Measurements from ENCODE around the gene PRPF8.
A peak's percentile ranks its signal among the peaks of the same experiment; 100 is the strongest.

The PRPF8 gene

DNA sequence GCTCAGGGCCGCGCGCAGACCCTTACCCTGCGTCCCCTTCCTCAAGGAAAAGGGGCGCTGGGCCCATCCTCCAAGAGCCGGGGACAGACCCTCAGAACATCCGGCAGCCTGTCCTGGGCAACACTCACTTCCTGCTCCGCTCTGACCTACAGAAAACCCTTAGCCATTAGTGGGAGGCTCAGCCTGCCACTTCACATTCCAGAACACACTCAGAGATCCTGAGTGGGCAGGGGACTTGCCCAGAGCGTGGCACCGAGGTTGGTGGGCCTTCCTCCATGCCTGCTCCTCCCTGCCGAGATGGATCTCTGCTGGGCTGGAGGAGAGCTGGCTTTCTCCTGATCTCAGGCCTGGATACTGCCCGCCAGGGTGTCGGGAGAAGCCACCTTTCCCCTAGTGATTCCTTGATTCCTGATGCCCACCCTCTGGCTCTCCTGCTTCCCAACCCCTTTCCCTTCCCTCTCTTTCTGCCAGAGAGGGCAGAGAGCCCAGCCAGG, 40.6 kb downstream of the PRPF8 start:
- no peak for DNase-seq

DNA sequence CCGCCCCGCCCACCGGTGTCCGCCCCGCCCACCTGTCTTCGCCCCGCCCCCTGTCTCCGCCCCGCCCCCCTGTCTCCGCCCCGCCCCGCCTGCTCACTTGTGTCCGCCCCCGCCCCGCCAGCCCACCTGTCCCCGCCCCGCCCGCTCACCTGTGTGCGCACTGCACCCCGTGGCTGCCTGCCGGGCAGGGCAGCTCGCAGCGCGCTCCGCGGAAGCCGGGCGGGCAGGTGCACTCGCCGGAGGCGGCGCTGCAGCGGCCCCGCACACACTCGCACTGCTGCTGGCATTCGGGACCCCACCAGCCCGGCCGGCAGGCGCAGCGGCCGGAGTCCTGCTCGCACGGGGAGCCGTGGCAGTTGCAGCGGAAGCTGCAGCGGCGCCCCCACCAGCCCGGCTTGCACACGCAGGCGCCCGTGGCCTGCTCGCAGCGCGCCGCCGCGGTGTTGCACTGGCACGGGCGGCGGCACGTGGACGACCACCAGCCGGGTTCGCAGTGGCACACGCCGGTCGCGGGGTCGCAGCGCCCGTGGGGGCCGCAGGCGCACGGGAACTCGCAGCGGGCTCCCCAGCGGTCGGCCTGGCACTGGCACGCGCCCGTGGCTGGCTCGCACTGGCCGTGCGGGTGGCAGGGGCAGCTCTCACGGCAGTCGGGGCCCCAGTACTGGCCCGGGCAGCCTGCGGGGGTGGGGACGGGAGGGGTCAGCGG, 41.2 kb downstream of the PRPF8 start:
- peak; percentile 43 for DNase-seq

DNA sequence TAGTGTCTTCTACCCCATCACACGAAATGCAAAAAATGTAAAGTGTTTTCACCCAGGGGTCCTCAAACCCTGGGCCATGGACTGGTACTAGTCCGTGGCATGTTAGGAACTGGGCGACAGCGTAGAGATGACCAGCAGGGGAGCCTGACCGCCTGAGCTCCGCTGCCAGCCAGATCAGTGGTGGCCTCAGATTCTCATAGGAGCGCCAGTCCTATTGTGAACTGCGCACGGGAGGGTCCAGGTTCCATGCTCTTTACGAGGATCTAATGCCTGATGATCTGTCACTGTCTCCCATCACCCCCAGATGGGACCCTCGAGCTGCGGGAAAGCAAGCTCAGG, 43.6 kb downstream of the PRPF8 start:
- no peak for DNase-seq

DNA sequence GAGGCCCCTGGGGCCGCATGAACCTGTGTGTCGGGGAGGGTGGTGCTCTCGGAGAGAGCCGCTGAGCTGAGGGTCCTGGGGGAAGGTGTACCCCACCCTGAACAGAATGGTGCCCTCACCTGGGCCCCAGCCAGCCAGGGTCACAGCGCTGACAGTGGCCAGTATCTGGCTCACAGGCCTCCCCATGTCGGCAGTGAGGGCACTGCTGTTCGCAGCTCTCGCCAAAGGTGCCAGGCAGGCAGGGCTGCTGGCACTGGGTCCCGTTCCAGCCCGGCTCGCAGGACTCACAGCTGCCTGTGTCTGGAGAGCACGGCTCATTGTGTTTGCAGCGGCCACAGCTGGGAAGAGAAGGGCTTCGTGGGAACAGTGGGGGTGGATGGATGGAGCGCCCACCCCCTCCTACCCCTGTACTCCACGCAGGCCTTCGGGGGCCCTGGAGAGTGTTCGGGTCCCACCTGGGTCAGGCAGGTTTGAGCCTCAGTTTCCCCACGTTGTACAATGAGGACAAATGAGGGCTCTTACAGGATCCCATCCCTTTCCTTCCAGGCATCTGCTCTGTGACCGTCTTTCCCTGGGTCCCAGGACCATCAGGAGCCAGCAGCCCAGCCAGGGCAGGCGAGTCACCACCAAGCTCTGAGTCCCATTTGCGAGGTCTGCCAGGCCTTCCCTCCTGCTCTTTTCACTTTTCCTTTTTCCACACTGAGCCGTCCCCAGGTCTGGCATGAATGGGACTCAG, 44.2 kb downstream of the PRPF8 start:
- DNase-seq, result no peak

DNA sequence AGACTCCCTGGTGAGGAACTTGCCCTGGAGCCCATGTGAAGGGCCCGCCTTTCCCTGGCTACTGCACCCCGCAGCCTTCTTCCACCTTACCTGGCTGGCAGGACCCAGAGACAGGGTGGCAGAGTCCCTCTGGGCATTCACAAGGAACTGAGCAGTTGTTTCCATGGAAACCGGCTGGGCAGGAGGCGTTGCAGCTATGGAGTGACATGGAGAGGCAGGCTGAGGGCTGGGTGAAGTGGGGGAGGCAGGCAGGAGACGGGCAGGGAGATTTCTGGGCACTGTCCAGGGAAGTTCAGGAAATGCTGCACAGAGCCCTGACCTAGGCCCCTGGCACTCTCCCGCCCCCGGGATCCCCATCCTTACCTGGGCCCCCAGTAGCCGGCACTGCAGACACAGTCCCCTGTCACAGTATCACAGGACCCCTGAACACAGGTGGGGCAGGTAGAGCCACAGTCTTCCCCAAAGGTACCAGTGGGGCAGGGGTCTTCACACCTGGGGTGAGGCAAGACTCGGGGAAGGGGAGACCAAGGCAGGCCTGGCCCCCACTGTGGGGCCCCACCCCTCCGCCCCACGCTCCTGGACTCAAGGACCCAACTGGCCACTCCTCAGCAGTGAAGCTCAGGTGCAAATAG, 45.0 kb downstream of the PRPF8 start:
- DNase-seq, result no peak

DNA sequence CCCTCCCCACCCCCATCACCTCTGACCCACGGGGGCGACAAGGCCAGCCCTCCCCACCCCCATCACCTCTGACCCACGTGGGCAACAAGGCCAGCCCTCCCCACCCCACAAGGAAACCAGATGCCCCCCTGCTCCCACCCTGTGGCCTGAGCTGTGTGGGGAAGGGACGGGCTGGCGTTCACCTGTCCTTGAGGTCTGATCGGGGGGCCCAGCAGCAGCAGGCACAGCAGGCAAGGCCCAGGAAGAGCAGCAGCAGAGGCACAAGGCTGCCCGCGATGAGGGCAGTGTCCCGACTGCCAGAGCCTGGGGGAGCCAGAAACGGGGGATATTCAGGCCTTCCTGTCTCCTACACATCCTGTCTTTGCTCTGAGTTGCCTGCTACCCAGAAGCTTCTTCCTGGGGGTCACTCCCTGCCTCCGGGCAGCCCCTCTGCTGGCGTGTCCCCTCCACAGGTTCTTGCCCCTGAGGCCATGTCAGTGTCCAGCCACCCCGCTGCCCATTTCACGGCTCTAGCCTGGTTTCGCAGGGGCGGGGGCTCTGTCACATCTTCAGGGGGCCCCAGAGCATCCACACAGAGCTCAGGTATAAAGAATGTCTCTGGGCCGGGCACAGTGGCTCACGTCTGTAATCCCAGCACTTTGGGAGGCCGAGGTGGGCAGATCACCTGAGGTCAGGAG, 45.9 kb downstream of the PRPF8 start:
- no peak for DNase-seq

DNA sequence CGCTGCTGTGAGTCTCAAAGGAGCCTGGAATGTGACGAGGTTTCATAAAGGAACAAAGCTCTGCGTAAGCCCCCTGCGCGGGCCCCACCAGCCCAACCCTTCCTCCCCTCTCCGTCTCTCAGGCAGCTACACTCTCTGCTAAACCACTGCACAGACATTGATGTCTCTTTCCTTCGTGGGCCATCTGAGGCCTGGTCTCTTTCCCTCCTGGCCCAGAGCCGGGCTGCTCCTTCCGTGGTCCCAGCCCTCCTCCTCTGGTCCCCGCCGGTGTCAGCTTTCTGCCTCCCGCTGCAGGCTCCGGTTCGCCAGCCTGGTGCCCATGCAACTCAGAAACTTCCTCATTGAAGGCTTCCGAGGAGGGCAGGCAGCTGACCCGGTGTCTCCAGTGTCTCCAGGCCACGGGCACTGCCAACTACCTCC, 46.5 kb downstream of the PRPF8 start:
- DNase-seq, result no peak

DNA sequence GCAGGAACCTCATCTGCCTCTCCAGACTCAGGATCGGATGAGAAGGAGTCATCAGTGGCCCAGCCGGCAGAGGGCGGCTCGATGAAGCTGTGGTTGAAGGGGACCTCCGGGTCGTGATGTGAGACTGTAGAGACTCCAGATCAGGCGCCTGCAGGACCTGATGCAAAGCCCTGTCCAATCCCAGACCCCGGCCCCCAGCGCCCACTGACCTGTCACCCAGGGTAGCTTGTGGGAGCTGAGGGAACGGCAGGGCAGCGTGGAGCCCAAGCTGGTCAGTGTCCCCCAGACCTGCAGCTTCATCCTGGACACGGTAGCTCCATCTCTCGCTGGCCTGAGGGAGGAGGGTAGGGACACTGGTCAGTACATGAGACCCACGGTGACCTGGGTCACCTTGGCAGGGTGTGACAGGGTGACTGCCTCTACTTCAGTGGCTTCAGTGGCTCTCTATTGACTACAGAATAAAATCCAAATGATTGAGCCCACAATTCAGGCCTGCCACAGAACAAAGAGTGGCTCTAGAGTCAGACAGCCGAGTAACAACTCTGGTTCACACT, 47.9 kb downstream of the PRPF8 start:
- DNase-seq, result no peak

DNA sequence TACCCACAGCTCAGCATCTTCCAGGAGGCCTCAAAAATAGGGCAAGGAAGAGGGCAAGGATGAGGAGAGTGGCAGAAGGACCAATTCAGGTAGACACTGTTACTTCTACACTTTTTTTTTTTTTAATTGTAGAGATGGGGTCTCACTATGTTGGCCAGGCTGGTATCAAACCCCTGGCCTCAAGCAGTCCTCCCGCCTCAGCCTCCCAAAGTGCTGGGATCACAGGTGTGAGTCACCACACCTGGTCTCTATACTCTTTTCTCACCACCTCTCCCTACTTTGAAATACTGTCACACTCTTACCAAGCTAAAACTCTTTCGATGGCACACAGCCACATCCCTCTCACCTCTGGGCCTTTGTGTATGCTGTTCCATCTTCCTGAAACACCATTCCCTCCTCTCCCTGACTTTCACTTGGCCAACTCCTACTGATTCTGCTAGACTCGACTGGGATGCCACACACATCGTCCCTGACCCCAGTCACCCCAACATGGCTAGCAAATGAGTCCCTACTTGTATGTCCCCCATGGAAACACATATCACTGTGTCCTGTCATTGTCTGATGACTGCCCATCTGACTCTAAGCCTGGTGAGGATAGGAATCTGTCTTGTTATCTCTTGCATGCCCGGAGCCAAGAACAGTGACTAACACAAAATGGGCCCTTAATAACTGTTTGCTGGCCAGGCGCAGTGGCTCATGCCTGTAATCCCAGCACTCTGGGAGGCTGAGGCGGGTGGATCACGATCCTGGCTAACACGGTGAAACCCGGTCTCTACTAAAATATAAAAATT, 48.8 kb downstream of the PRPF8 start:
- DNase-seq, result no peak

DNA sequence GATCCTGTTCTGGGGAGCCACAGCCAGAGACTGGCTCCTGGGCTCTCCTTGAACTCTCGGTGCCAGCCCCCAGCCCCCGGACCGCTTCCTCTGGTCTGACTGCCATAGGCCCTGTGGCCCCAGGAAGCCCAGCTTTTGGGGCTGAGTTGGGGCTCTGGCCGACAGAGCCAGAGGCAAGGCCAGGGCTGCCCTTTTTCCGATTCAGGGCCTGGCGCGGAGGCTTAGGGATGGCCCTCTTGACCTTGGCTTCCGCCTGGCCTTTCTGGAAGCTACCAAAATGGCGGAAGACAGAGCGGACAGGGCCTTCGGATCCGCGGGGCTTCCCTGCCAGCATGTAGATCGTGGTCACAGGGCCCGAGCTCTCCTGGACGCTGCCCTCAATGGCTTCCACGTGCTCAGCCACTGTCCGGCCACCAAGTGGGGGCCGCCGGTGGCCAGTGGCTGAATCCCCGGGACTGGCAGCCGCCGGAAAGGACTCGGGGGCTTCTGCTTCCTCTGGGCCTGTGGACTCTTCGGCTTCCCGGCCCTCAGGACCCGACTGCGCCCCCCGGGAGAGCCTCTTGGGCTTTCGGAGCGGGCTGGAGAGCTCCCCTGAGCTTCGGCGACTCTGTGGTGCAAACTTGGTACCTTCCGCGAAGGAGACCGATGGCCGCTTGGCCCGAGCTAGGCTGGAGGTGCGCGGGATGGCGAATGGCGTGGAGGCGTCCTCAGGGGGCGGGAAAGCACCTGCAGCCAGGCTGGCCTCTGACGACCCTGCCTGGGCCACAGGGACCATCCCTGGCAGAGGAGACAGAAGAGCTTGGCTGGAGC, 49.6 kb downstream of the PRPF8 start:
- DNase-seq, result no peak

DNA sequence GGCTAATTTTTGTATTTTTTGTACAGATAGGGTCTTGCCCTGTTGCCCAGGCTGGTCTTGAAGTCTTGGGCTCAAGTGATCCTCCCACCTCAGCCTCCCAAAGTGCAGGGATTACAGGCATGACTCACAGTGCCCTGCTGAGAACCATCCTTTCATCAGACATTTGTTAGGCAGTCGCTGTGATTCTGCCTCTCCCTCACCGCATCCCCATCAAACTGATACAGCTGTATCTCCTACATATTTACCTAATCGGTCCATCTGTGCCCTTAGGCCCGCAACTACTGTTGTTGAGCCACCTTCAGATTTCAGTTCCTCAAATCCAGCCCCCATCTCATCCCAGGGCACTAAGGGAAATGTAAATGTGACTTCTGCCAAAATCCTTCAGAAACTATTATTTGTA, 54.0 kb downstream of the PRPF8 start:
- no peak for DNase-seq

DNA sequence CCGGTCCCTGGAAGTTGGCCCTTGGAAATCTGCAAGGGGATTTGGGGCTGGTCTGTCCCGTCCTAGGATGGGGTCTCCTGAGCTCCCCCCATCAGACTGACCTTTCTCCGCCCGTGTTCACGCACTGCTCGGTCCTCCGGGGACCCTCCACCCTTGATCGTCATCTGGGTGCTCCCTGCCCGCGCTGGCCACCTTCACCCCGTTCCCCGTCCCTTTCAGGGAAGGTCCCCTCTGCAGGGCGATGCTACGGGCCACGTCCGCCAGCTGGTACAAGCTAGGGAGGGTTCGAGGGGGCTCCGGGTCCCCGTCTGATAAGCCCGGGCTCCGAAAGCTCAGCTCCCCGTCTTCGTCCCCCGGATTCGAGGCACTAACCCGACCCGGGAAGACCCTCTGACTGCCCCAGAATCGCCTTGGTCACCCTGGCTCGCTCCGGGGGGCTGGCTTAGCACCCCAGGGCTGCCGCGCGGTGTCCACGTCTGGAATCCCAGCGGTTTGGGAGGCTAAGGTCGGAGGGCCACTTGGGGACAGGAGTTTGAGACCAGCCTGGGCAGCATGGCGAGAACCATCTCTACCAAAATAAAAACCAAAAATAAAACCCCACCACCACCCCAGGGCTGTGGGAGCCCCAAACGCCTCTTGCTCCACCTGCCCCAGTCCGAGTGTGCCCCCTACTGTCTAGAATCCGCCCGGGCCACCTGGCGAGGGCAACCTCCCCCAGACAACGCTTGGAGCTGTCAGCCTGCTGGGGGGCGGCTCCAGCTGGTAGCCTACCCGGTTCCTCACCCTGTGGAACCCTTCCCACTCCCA, 55.0 kb downstream of the PRPF8 start:
- DNase-seq, result peak; percentile 74

DNA sequence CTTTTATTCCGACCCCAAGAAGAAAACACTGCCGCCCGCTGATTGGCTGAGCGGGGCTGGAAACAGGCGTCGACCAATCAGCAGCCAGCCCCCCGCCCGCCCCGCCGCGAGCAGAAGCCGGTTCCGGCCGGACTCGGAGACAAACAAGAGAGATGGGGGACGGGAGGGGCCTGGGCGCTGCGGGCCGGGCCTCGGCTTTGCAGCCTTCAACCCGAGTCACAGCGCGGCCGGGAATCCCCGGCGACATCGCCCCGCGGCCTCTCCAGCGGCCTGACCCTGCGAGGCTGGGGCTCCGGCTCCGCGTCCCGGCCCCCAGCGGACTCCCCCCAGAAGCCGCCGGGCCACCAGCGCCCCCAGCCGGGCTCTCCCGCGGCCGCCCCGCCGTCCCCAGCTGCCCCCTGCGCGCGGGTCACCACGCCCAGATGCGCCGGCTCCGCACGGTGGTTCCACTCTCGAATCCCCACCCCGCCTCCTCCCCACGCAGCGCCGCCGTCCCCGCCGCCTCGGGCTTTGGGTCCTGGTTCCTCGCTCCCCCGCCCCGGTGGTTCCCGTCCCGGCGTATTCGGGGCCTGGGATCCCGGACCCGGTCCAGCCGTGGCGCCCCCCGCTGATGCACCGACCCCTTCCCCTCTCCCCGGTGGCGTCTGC, 55.7 kb downstream of the PRPF8 start:
- peak; percentile 87 for DNase-seq

DNA sequence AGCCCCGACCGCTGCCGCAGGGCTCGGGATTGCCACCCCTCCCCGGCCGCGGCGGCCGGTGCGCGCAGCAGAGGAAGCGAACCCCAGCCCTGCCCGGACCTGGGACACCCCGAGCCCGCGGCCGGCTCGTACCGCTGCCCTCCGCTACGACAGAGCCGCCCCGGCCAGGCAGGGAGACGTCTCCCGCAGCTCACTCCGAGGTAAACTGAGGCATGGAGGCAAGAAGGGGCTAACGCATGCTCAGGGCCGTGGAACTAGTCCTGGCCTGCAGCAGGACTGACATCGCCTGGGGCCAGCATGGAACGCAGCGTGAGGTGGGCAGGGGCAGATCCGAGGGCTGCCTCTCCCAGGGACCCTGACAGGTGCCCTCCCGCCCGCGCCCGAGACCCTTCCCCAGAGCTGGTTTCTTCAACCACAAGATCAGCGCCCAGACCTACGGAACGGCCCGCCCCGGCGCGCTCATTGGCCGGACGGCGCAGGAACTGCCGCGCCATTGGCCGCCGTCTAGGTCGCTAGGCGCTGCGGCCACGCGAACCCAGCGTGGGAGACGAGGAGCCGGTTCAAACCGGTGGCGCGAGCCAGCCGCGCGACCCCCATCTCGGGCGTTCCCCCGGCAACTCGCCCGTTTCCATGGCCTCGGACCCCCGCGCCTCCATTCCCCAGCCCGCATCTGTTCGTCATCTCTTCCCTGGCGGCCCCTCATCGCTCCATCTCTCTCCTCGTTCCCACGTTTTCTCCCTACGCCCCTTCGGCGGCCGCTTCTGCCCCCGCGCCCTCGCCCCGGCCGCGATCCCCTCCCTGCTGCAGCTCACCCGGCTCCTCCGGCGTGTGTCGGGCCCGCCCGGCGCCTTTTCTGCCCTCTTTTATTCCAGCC, 56.4 kb downstream of the PRPF8 start, which contains the start of gene SLC43A2:
TSS of gene SLC43A2 (minus strand) at position 853 of the 874 bp plus-strand sequence. CDS start 960 bp downstream, outside the sequence.
- DNase-seq, result peak; percentile 76

DNA sequence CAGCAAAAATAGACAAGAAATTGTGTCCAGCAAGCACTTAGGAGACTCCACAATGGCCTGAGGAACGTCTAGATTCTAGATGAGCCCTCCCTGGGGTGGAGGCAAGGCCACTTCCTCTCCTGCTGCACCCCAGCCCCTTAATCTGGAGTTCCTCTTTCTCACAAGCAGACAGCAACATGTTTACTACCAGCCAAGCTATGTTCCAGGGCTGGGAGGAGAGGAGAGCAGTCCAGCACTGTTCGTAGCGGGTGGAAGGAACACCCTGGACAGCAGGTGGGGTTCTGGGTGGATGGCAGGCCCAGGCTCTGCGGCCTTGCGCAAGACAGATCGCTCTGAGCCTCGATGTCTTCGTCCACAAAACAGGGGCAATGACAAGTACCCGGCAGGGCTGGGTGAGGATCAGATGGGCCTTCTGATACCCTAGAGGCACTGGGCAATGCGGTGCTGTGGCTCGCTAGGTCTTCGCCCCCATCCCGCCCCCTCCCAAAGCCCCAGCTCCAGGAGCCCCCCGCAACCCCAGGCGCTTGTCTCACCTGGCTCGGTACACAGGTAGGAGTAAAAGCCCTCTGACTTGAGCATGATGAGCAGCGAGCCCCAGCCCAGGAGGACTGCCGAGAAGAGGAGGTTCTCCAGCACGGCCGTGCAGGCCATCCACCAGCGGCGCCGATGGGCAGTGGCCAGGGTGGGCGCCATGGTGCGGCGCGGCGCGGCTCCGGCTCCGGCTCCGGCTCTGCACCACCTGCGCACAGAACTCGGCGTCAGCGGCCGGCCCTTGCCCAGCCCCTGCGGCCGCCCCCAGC, 57.3 kb downstream of the PRPF8 start:
- no peak for DNase-seq

DNA sequence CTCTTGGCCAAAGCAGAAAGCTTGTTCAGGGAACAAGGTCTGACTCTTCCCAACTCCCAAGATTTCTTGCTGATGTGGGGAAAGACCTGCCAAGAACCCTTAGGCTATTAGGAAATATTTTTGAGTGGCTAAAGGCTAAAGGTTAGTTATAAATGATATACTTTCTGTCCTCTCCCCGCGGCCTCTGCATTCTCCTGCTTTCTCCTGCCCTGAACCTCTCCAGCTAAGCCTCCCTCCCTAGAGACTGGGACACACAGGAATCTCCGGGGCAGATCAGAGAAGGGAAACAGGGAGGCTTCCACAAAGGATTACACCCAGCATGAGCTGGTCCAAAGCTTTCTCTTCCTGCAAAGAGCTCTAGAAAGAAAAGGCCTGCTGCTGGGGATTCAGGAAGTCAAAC, 58.3 kb downstream of the PRPF8 start:
- no peak for DNase-seq

DNA sequence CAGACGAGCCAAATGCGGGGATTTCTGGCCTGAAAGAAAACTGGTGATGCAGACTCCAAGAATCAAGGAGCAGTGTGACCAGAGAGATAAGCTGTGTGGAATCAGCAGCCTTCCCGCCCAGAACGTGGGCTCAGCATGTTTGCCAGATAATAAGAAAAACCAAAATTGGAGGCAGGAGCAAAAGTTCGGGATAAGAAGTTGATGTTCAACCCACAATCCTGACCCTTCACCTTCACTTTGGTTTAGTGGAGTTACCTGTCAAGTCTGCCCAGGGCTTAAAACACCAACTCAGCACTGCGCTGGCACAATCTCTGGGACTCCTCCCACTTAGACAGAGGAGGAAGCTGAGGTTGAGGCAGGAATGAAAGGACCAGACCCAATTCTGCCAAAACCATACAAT, 59.1 kb downstream of the PRPF8 start:
- DNase-seq, result no peak

DNA sequence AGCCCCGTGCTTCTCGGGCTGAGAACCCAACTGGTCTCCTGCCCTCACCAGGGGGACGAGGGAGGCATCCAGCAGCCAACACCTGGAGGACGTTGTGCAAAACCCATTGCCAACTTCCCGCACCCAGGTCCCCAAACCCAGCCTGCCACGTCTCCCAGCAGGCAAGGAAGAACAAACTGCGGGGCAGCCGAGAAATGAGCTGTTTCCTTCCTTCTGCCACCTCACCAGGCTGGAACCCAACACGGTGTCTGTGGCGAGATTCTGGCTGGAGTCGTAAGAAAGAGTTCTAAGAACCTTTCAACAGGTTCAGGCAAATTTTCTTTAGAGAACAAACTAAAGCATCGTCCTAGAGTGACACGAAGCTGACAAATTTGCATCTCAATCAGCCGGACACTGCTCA, 59.6 kb downstream of the PRPF8 start:
- no peak for DNase-seq
